Body of pancreas (tissue), 4 donors: Measurements from ENCODE around the gene SMARCA2. TPM values are rescaled to one million over a fixed set of nuclear protein-coding genes. Genes with fewer than 3 reads are reported as not detected.
A peak's percentile ranks its signal among the peaks of the same experiment; 100 is the strongest.

Experiments used
- ATAC-seq: fragments of 150-250 bp; one replicate; pipeline ENCODE4 v1.9.1; 2016
- DNase-seq, 4 donors: peaks; one replicate each; pipeline ENCODE4 v3.0.0-alpha.2; 2019
- H3K27ac ChIP-seq, 4 donors: fragments of 200-600 bp; sonication (generic); 1 replicate in 3 of 4; 2 replicates in 1 of 4; pipeline versions ENCODE4 v1.5.1 to v1.6.1; 2016 to 2019; ENCODE audit warnings: mild to moderate bottlenecking in 1 of 4, mixed read lengths in 1 of 4, moderate library complexity in 1 of 4
- H3K27me3 ChIP-seq, 2 donors: fragments of 200-600 bp; sonication (generic); one replicate each; pipeline ENCODE4 v1.6.0; 2016; ENCODE audit warnings: mild to moderate bottlenecking in 1 of 2
- H3K36me3 ChIP-seq, 2 donors: fragments of 200-600 bp; sonication (generic); replicated peaks in 1 of 2; 2 replicates each; pipeline ENCODE4 v1.5.1; 2016; ENCODE audit warnings: low read depth in 2 of 2; ENCODE audit not compliant: insufficient read depth in 1 of 2
- H3K4me1 ChIP-seq: fragments of 200-600 bp; sonication (generic); one replicate; pipeline ENCODE4 v1.6.0; 2016
- H3K4me3 ChIP-seq, 2 donors: fragments of 200-600 bp; sonication (generic); 1 replicate in 1 of 2; 2 replicates in 1 of 2; pipeline ENCODE4 v1.5.1; 2016 to 2019
- H3K9me3 ChIP-seq, 3 donors: fragments of 200-600 bp; sonication (generic); 1 replicate in 2 of 3; 2 replicates in 1 of 3; pipeline ENCODE4 v1.5.1; 2016
- CTCF ChIP-seq, 7 experiments: fragments of 450-650 bp in 4 of 7; fragments of 200-600 bp in 3 of 7; sonication (generic) in 3 of 7; IDR thresholded peaks; one replicate each; pipeline ENCODE4 v1.5.1; 2016 to 2019; ENCODE audit warnings: antibody characterized with exemption in 7 of 7
- POLR2A ChIP-seq, 3 donors: fragments of 450-650 bp; IDR thresholded peaks; one replicate each; pipeline ENCODE4 v1.6.1; 2016; ENCODE audit warnings: antibody characterized with exemption in 3 of 3, mild to moderate bottlenecking in 2 of 3
- WGBS, 2 donors: methylation state at CpG; one replicate each; pipeline ENCODE4 v1.1.5; 2017; 5-methylcytosine and 5-hydroxymethylcytosine counted together
- intact Hi-C: fragments of 100-400 bp; cut with DNase I; formaldehyde crosslinking; loops from one replicate; pipeline ENCODE4 v1.15.1; 2023
- total RNA-seq, 2 donors: library from RNA; depleted of rRNA; stranded (reverse); fragments of >200 nt; gene quantifications; one replicate each; pipeline ENCODE4 v1.1.0, GENCODE V29; 2016

Gene SMARCA2
- total RNA-seq, 2 donors from 2014 or later: 83.8 to 117 TPM

- 89 to 90% methylated on average over 6 of the region's 6 CpGs for WGBS, 2 donors
- DNase-seq (no peak), ATAC-seq (no peak)
- H3K4me1 ChIP-seq: no peaks in the 10 kb centered on the region
- H3K27ac ChIP-seq: no peak overlapping the region
- H3K27me3 ChIP-seq: no peaks in the 10 kb centered on the region
- H3K4me3 ChIP-seq: no peak overlapping the region
- no peaks in the 10 kb centered on the region for H3K9me3 ChIP-seq
- H3K36me3 ChIP-seq: peaks cover 4 to 19% of the 10 kb centered on the region in 2 donors
- TF ChIP-seq CTCF (IDR thresholded peaks at IDR 0.05): no peak
- TF ChIP-seq POLR2A (IDR thresholded peaks at IDR 0.05): no peak
- intact Hi-C loops: no loop called here
Measured at GRCh38 chr9:2083479-2083878, 68.3 kb downstream of the SMARCA2 start.

- no peak for TF ChIP-seq POLR2A (IDR thresholded peaks at IDR 0.05)
- no peak for TF ChIP-seq CTCF (IDR thresholded peaks at IDR 0.05)
- Histone ChIP-seq H3K36me3 (peaks cover 4 to 19% of the 10 kb centered on the region in 2 donors), H3K4me3 (no peak overlapping the region), H3K27me3 (no peaks in the 10 kb centered on the region), H3K4me1 (no peaks in the 10 kb centered on the region), H3K27ac (no peak overlapping the region), H3K9me3 (no peaks in the 10 kb centered on the region)
- intact Hi-C loops: no loop called here
- DNase-seq (no peak), ATAC-seq (no peak)
- WGBS, 2 donors: 78 to 83% methylated on average over 6 of the region's 6 CpGs
Measured at GRCh38 chr9:2085716-2086115, 70.6 kb downstream of the SMARCA2 start.

GRCh38 chr9:2086116-2086515 is 71.0 kb downstream of the SMARCA2 start:
- intact Hi-C loops: no loop called here
- DNase-seq (no peak), ATAC-seq (no peak)
- no peak overlapping the region for H3K4me3 ChIP-seq
- TF ChIP-seq POLR2A (IDR thresholded peaks at IDR 0.05): no peak
- no peak for TF ChIP-seq CTCF (IDR thresholded peaks at IDR 0.05)
- WGBS, 2 donors: 81 to 83% methylated on average over 5 of the region's 5 CpGs
- H3K36me3 ChIP-seq: peaks cover 4 to 19% of the 10 kb centered on the region in 2 donors
- H3K4me1 ChIP-seq: no peaks in the 10 kb centered on the region
- H3K9me3 ChIP-seq: no peaks in the 10 kb centered on the region
- H3K27ac ChIP-seq: no peak overlapping the region
- no peaks in the 10 kb centered on the region for H3K27me3 ChIP-seq

GRCh38 chr9:2086971-2087370 is 71.8 kb downstream of the SMARCA2 start:
- ATAC-seq: no peak
- TF ChIP-seq CTCF (IDR thresholded peaks at IDR 0.05): no peak
- TF ChIP-seq POLR2A (IDR thresholded peaks at IDR 0.05): no peak
- 86 to 87% methylated on average over 3 of the region's 3 CpGs for WGBS, 2 donors
- Histone ChIP-seq H3K27me3 (no peaks in the 10 kb centered on the region), H3K27ac (no peak overlapping the region), H3K4me1 (no peaks in the 10 kb centered on the region), H3K4me3 (no peak overlapping the region), H3K36me3 (peaks cover 4 to 17% of the 10 kb centered on the region in 2 donors), H3K9me3 (no peaks in the 10 kb centered on the region)
- DNase-seq: no peak
- intact Hi-C loops: no loop called here

GRCh38 chr9:2087500-2088313 is 72.6 kb downstream of the SMARCA2 start:
- Histone ChIP-seq H3K36me3 (peaks cover 4 to 17% of the 10 kb centered on the region in 2 donors), H3K9me3 (no peaks in the 10 kb centered on the region), H3K27ac (no peak overlapping the region), H3K4me3 (no peak overlapping the region), H3K27me3 (no peaks in the 10 kb centered on the region), H3K4me1 (no peaks in the 10 kb centered on the region)
- ATAC-seq (peak; percentile 45), DNase-seq (peak in 1 of 4 donors; percentile 11)
- TF ChIP-seq CTCF (IDR thresholded peaks at IDR 0.05): peak; percentile 37 to 66 (median 60)
- TF ChIP-seq POLR2A (IDR thresholded peaks at IDR 0.05): no peak
- intact Hi-C loops: no loop called here
- WGBS, 2 donors: 71 to 75% methylated on average over 6 of the region's 6 CpGs
